Neuron (in vitro differentiated cells): Measurements from ENCODE around the gene P4HA1.

Experiments
- H2AFZ ChIP-seq: one replicate; pipeline ENCODE4 v1.6.1; 2013; ENCODE audit warnings: low read depth, mild to moderate bottlenecking, inconsistent platforms, low read length, moderate library complexity
- H3K27me3 ChIP-seq: one replicate; pipeline ENCODE4 v1.6.1; 2013; ENCODE audit warnings: low read length; ENCODE audit not compliant: insufficient read depth
- H3K36me3 ChIP-seq: one replicate; pipeline ENCODE4 v1.6.1; 2013; ENCODE audit warnings: low read length; ENCODE audit not compliant: insufficient read depth
- H3K4me1 ChIP-seq: one replicate; pipeline ENCODE4 v1.6.1; 2013; ENCODE audit warnings: low read length; ENCODE audit not compliant: insufficient read depth
- H3K4me3 ChIP-seq: 2 replicates; pipeline ENCODE4 v1.5.1; 2013; ENCODE audit warnings: mild to moderate bottlenecking, low read length, moderate library complexity
- H3K9me3 ChIP-seq: one replicate; pipeline ENCODE4 v1.6.1; 2013; ENCODE audit warnings: low read length

Gene P4HA1

DNA sequence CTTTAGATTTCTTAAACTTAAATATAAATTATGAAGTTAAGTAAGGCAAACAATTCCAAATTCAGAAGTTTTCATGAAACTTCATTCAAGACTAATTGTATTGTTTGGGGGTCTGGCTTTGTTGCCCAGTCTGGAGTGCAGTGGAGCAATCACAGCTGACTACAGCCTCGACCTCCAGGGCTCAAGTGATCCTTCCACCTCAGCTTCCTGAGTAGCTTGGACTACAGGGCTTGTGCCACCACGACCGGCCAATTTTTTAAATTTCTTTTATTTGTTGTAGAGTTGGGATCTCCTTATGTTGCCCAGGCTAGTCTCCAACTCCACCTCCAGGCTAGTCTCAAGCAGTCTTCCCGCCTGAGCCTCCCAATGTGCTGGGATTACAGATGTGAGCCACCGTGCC lies 12.5 kb downstream of the P4HA1 start:
- Histone ChIP-seq H2AFZ (no peak overlapping the region), H3K9me3 (no peaks in the 10 kb centered on the region), H3K4me1 (no peaks in the 10 kb centered on the region)

DNA sequence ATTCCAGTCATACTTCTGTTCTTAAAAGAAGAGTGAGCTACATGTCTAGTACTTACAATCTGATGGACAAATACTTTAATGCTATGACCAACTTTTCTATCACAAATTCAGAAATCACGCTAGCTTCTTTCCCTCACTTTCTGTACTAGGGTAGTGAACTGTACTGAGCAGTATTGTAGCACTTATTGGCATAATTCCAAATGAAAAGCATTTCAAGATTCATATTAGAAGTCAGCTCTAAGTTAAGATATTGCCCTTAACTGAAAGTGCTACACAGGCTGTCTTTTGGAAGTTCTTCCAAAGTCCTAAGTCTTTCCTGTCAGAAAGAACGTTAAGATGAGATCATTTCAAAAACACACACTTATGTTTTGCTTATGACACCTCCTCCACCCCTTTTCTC lies 13.4 kb downstream of the P4HA1 start:
- Histone ChIP-seq H3K4me1 (no peaks in the 10 kb centered on the region), H2AFZ (no peak overlapping the region), H3K36me3 (no peaks in the 10 kb centered on the region), H3K9me3 (no peaks in the 10 kb centered on the region), H3K4me3 (no peak overlapping the region), H3K27me3 (no peaks in the 10 kb centered on the region)

More for the DNA sequence above, 12.5 kb downstream of the P4HA1 start:
- Histone ChIP-seq H3K27me3 (no peaks in the 10 kb centered on the region), H3K36me3 (no peaks in the 10 kb centered on the region), H3K4me3 (no peak overlapping the region)

DNA sequence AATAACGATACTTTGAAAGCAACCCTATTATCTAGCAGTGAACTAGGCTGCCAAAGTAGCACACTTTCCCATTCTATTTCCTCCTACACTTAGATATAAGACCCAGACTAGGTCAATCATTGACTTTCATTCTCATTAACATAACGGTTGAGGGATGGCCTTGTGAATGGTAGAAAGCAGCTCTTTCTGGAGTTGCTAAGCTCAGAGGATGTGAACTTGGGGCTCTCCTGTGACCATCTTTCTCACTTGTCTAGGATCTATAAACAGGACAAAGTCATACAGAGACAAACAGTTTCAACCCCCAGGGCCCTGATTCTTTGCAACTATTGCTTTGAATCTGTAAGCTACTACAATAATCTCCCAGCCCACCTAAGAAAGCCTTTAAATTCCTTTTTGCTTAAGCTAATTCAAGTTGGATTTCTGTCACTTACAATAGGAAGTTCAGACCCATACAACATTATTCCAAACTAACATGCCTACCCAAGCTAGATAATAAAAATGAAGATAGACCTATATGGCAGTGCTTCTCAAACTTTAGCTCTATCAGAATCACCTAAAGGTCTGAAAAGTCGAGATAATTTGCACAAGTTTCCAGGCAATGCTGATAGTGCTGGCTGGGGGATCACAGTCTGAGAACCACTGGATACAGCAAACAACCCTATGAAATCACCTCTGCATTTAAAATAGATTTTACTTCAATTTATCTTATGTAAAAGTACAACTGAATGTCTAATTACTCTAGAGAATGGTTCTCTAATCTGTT lies 16.7 kb downstream of the P4HA1 start:
- Histone ChIP-seq H3K4me3 (no peak overlapping the region), H3K9me3 (no peaks in the 10 kb centered on the region), H2AFZ (no peak overlapping the region), H3K36me3 (no peaks in the 10 kb centered on the region), H3K27me3 (no peaks in the 10 kb centered on the region), H3K4me1 (no peaks in the 10 kb centered on the region)

DNA sequence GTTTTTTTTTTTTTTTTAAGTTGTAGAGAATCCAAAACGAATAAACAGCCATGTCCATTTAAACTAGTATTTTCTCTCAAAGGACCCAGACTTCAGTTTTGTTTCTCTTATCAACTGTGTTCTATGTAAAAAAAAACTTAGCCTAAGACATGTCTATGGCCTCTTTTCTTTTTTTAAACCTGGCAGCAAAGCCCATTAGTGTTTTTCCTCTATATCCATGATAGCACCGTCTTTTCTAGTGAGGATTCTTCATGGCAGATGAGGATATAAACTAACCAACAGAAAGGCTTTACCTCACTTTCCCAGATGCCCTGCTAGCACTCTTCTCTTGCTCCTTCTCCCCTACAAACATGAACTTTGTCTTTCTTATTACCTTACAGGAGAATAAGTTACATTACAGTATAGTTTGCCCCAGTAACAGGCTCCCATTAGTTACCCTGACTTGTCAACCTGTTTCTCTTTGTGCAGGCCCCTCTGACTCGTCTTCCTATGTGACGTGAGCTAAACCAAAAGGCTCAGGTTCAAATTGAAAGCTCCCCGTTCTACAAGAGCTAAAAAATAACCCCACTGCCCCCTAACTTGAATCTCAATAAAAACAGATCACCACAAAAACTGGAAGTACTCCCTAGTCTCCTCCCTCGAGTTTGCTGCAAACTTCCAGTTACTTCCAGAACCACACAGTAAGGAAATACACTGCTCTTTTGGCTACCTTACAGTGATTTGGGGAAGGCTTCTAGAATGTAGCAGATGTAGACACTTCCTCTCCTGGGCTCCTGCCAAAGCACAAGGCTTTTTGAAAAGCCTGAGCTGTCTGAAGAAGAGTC lies 20.1 kb downstream of the P4HA1 start:
- H3K27me3 ChIP-seq: no peaks in the 10 kb centered on the region
- no peaks in the 10 kb centered on the region for H3K9me3 ChIP-seq
- H3K4me1 ChIP-seq: no peaks in the 10 kb centered on the region
- H2AFZ ChIP-seq: no peak overlapping the region
- H3K36me3 ChIP-seq: peaks cover 8% of the 10 kb centered on the region
- no peak overlapping the region for H3K4me3 ChIP-seq

DNA sequence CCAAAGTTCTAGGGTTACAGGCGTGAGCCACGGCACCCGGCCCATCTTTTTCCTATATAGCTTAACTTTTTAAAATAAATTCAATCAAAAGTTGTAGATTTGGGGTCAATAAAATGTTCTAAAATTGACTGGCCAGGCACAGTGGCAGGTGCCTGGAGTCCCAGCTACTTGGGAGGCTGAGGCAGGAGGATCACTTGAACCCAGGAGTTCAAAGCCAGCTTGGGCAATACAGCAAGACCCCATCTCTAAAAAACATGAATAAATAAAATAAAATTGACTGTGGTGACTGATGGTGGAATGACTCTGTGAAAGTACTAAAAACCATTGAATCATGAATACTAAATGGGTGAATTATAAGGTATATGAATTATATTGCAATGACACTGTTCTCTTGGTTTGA lies 20.8 kb downstream of the P4HA1 start:
- H3K4me1 ChIP-seq: no peaks in the 10 kb centered on the region
- peaks cover 13% of the 10 kb centered on the region for H3K36me3 ChIP-seq
- H2AFZ ChIP-seq: no peak overlapping the region
- no peaks in the 10 kb centered on the region for H3K9me3 ChIP-seq
- no peaks in the 10 kb centered on the region for H3K27me3 ChIP-seq
- no peak overlapping the region for H3K4me3 ChIP-seq

DNA sequence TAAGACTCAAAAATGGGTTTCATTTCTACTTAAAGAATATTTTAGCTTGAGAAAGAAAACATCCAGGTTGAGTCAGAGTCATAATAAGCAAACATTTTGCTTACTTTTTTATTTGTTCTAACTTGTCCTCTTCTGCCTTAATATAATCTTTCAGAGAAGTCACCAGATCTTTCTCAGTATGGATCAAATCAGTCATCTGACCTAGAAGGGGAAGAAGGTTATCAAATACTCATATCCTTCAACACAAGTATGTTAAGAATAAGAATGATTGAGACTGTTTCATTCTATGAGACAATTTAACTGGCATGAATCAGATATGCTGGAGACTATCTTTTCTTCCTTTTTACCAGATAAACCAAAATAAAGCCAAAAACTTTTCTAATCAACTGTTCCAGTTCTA lies 23.0 kb downstream of the P4HA1 start:
- H3K9me3 ChIP-seq: no peaks in the 10 kb centered on the region
- H3K36me3 ChIP-seq: peaks cover 25% of the 10 kb centered on the region
- H2AFZ ChIP-seq: no peak overlapping the region
- H3K4me3 ChIP-seq: no peak overlapping the region
- H3K27me3 ChIP-seq: no peaks in the 10 kb centered on the region
- H3K4me1 ChIP-seq: no peaks in the 10 kb centered on the region

DNA sequence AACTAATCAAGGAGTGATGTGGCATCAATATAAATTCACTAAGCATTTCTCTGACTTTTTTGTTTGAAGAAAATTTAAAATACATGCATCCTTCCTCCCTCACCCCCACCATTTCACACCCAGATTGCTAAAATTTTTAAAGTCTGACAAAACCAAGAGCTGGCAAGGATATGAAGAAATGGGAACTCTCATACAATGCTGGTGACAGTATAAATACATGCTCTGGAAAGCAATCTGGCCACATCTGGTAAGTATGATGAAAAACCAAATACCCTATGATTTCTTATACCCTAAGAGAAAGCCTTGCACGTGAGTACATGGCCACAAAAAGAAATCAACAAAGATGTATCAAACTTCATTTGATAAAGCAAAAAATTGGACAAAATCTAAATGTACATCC lies 31.2 kb downstream of the P4HA1 start:
- Histone ChIP-seq H3K9me3 (no peaks in the 10 kb centered on the region), H2AFZ (no peak overlapping the region), H3K4me3 (no peak overlapping the region), H3K4me1 (no peaks in the 10 kb centered on the region), H3K27me3 (no peaks in the 10 kb centered on the region), H3K36me3 (peaks cover 42% of the 10 kb centered on the region)

DNA sequence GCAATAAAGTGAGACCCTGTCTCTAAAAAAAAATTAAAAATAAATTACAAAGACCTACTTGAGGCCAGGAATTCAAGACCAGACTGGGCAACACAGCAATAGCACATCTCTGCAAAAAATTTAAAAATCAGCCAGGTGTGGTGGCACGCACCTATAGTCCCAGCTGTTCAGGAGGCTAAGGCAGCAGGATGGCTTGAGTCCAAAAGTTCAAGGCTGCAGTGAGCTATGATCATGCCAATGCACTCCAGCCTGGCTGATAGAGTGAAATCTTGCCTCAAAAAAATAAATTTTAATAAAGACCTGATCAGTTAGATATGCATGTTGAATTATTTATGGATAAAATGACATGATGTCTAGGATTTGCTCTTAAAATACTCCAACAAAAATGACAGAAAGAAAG lies 34.9 kb downstream of the P4HA1 start:
- Histone ChIP-seq H3K9me3 (no peaks in the 10 kb centered on the region), H2AFZ (no peak overlapping the region), H3K36me3 (peaks cover 22% of the 10 kb centered on the region), H3K27me3 (no peaks in the 10 kb centered on the region), H3K4me1 (no peaks in the 10 kb centered on the region), H3K4me3 (no peak overlapping the region)

DNA sequence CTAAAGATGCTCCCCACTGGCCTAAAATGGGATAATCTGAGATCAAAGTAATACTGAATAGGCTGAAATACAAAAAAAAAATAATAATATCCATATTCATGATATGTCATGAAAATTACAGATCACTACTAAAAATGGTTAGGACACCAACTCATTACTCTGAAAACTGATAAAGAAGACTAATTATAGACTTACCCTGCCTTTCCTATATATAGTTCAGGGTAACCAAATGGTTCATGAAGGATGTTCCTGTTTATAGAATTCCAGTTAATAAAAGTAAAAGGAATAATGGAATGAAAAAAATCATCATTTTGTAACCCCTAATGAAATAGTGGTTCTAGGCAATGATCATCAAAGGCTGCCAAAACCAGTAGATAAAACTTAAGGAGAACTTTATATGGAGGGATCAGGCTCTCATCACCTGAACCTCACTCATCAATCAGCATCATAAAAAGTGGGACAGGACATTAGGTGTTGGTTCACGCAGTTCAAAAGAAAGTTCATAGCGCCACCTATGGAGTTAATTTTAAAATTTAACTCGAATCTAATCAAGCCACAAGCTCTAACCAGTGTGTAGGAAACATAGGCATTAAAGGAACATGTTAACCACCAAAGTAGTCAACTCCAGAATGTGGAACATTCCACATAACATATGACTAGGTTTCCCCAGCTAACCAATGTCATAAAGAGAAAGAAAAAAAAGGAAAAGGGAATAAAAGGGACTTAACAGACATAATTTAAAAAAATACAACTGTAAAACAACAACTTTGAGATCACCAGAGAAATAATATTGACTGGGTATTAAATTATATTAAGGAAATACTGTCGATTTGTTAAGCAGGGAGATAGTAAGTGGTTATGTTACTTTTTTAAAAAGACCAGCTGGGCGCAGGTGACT lies 35.7 kb downstream of the P4HA1 start:
- peaks cover 22% of the 10 kb centered on the region for H3K36me3 ChIP-seq
- no peak overlapping the region for H3K4me3 ChIP-seq
- no peaks in the 10 kb centered on the region for H3K4me1 ChIP-seq
- no peak overlapping the region for H2AFZ ChIP-seq
- H3K27me3 ChIP-seq: no peaks in the 10 kb centered on the region
- H3K9me3 ChIP-seq: no peaks in the 10 kb centered on the region

DNA sequence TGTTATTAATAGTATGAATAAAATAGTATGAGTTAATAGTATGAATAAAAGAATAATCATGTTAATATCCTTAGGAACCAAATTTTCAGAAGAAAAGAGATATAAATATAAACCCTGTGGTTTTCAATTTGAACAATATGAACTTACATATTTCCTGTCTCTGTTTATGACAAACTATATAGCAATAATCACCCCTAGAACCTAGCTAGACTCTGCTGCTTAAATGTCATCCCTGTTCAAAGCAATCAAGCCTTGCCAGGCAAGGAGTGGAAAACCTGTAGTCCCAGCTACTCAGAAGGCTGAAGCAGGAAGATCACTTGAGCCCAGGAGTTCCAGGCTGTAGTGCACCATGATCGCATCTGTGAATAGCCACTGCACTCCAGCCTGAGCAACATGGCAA lies 36.5 kb downstream of the P4HA1 start:
- H3K36me3 ChIP-seq: peaks cover 22% of the 10 kb centered on the region

DNA sequence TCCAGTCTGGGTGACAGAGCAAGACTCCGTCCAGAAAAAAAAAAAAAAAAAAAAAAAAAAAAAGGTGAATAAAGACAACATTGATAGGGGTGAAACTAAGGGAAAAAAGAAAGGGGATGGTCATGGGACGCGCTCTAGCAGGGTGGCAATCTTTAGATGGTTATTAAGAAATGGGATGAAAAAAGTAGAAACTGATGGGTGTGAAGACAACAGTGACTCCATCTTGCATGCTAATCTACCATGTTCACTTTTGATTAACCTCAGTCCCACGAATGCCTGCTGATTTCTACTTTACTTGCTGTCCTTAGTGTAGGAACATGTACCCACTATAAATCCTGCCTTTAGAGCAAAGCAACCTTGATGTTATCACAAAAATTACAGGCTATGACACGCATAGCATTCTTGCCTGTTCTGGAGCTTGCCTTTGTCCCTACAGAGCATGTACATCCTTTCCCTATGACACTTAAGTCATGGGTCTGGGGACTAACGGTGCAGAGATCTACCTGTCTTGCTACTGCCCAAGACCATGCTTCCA lies 38.5 kb downstream of the P4HA1 start:
- H3K4me3 ChIP-seq: no peak overlapping the region
- peaks cover 20% of the 10 kb centered on the region for H3K36me3 ChIP-seq

More for the DNA sequence above, 36.5 kb downstream of the P4HA1 start:
- no peaks in the 10 kb centered on the region for H3K4me1 ChIP-seq
- H3K27me3 ChIP-seq: no peaks in the 10 kb centered on the region
- H3K4me3 ChIP-seq: no peak overlapping the region
- H2AFZ ChIP-seq: no peak overlapping the region
- no peaks in the 10 kb centered on the region for H3K9me3 ChIP-seq

DNA sequence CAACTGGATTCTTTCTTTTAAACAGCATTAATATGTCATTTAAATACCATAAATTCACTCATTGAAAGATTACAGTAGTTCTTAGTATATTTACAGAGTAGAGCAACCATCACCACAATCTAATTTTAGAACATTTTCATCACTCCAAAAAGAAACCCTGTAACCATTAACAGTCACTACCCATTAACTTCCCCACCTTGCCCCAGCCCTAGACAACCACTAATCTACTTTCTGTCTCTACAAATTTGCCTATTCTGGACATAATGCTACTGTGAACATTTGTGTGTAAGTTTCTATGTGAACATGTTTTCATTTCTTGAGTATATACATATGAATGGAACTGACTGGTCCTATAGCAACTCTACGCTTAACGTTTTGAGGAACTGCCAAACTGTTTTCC lies 42.4 kb downstream of the P4HA1 start:
- H3K36me3 ChIP-seq: peaks cover 18% of the 10 kb centered on the region
- no peaks in the 10 kb centered on the region for H3K9me3 ChIP-seq
- no peaks in the 10 kb centered on the region for H3K27me3 ChIP-seq
- no peaks in the 10 kb centered on the region for H3K4me1 ChIP-seq
- no peak overlapping the region for H3K4me3 ChIP-seq
- no peak overlapping the region for H2AFZ ChIP-seq

More for the DNA sequence above, 38.5 kb downstream of the P4HA1 start:
- Histone ChIP-seq H3K27me3 (no peaks in the 10 kb centered on the region), H3K9me3 (no peaks in the 10 kb centered on the region), H2AFZ (no peak overlapping the region), H3K4me1 (no peaks in the 10 kb centered on the region)
